ENCODE measurements around the gene COL8A2.

COL8A2 gene

DNA sequence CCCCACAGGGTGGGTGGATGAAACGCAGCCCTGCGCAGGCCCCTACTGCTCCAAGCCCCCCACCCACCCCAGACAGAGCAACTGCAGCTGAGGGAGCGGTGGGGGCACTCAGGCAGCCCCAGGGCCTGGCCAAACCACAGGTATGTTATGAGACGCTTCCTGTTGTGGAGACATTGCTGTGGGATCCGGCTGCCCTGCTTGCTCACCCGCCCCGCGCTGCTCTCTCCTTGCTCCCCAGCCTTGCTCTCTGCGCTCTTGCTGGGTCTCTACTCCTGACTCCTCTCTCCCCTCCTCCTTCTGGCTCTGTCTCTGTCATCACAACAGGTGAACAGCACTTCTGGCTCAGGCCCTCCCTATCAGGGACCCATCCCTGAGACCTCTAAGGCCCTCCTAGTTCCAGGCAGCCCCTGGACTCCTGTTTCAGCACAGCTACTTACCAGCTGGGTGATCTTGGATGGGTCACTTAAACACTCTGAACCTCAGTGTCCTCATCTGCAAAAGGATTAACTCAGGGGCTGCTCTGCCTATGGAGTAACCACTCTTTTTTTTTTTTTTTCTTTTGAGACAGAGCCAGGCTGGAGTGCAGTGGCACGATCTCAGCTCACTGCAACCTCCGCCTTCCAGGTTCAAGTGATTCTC lies 15.9 kb downstream of the COL8A2 start:
- DNase-seq: no peak

DNA sequence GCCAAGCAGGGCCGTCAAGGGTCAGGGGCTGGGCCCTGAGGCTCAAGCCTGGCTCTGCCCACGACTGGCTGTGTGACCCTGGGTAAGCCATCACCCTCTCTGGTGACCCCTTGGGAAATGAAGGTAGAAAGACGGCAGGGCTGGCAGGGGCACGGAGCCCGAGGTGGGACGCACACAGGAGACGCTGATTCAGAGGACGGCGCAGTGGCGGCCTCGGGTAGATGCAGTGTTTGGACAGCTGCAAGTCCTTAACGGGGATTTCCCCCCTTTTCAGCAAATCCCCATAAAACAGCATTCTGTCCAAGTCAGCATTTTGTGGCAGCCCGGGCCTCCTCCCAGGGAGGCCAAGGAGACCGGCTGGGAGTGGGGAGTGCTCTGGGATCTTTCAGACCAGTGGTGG lies 16.7 kb downstream of the COL8A2 start:
- no peak for DNase-seq

- DNase-seq: no peak
Measured at GRCh38 chr1:36107394-36107793, 17.6 kb downstream of the COL8A2 start.

DNA sequence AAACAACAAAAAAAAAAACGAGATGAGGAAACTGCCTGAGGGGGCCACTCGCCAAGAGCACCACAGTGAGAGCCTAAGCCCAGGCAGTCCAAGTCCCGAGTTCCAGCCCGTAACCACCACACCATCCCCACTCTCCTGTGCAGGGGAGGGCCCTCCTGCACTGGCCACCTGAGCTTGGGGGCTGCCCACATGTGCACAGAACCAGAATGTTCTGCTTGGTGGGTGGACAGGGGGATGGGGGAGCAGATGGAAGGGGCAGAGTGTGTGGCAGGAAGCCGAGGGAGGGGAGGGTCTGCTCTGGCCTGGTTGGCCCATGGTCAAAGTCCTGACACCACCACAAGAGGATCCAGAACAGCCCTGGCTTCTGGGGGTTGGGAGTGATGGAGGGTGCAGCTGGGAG lies 18.8 kb downstream of the COL8A2 start:
- no peak for DNase-seq

GRCh38 chr1:36101546-36101945 lies 23.5 kb downstream of the COL8A2 start:
- DNase-seq: no peak

DNA sequence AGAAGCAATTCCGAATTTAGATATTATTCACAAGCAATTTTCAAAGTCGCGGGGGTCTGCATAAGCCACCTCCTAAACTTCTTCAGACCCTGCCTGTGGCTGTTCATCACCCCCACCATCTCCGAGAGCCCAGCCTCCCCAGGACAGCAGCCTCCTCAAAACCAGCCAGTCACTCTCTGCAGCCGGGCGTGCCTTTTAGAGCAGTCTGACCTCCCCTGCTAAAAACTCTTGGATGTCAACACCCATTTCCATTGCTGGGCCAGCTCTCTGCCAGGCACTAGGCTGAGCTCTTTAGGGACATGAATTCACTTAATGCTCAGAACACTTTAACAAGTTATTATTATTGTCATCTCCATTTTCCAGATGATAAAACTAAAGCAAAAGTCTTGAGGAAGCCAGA lies 24.6 kb downstream of the COL8A2 start:
- no peak for DNase-seq

DNA sequence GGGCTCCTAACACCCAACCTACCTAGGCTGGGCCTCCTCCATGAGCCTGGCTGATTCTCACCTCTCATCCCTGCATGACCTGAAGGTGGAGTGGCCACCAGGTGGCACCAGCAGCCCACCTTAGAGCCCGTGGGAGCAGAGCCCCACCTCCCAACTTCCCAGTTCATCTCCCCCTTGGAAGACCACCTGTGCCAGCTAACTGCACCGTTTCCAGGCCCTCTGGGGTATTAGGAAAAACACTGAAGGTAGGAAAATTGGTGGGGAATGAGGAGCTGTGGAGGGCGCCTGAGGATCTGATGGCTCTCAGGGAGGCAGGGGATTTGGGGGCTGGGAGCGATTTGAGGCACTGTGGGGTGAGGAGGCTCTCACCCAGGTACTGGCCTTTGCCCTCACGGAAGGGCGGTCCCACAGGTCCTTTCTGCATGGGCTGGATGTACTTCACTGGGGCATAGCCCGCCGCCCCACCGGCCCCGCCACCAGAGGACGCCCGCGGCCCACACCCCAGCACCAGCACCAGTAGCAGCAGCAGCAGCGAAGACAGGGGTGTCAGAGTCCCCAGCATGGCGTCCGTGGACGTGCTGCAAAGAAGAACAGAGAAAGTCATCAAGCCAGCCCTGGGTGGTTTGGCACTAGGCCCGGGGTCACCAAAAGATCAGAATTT lies 25.2 kb downstream of the COL8A2 start:
- DNase-seq: peak; percentile 13 to 53

DNA sequence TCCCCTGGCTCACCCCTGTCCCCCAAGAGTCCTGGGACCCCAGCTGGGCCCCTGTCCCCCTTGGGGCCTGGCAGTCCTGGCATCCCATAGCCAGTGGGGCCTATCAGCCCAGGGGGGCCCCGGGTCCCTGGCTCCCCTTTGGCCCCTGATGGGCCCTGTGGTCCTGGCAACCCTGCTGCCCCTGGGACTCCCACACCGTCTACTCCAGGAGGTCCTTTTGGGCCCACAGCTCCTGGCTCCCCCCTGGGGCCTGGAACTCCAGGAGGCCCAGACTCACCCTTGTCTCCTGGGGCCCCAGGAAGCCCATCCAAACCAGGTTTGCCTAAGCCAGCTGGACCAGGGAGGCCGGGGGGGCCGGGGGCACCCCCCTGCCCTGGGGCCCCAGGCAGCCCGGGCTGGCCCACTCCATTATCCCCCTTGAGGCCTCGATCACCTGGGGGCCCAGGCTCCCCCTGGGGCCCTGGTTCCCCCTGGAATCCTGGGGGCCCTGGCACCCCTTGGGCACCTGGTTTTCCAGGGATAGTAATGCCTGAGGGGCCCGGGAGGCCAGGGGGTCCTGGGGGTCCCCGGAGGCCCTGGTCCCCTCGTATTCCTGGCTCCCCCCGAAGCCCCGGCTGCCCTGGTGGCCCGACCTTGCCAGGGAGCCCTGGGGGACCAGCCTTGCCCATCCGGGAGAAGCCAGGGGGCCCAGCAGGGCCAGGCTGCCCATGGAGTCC lies 26.2 kb downstream of the COL8A2 start:
- DNase-seq: no peak

DNA sequence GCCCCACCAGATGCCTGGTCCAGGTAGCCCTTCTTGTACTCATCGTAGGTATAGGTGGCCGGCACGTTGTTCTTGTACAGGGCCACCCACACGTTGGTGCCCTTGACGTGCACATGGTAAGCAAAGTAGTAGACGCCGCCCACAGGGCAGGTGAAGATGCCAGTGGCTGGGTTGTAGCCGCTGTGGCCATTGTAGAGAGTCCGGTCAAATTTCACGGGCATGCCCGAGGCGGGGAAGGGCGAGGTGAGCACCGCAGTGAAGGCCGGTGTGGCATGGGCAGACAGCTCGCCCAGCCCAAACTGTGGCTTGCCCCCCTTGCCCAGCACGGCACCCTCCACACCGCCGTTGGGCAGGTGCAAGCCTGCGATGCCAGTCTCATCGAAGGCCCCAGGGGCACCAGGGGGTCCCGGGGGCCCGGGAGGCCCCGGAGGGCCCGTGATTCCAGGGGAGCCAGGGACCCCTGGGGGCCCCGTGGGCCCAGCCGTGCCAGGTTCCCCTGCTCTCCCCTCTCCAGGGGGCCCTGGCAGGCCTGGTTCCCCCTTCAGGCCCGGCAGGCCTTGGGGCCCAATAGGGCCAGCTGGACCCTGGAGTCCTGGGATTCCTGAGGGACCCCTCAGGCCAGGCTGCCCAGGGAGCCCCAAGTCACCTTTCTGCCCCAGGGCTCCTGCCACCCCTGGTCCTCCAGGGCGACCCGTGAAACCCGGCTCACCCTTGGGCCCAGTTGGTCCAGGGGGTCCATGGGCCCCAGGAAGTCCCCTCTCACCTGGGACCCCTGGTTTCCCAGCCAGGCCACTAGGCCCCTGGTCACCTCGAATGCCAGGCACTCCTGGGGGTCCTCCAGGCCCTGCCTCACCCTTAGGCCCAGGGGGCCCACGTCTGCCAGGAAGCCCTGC lies 27.1 kb downstream of the COL8A2 start:
- DNase-seq: no peak

- no peak for DNase-seq
Measured at GRCh38 chr1:36096500-36097432, 28.3 kb downstream of the COL8A2 start.

GRCh38 chr1:36095760-36096405 lies 29.1 kb downstream of the COL8A2 start:
- DNase-seq: no peak

DNA sequence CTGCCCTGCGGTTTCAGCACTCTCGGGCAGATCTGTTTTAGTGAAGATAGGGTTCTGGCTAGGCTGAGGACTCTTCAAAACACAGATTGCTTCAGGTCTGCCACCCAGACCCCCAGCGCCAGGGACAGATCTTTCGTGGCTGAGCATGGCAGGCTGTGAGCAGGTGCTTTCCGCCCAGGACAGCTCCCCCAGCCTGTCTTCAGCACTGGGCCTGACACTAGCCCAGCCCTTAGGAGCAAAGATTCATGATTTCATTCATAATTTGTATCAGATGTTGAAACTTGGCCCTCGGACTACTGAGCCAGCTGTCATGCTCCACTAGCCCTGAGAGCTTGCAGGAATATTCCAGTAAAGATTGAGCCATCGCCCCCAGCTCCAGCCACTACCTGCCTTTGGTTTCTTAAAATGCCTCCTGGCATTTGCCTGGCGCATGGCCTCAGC lies 30.4 kb downstream of the COL8A2 start:
- DNase-seq: no peak

DNA sequence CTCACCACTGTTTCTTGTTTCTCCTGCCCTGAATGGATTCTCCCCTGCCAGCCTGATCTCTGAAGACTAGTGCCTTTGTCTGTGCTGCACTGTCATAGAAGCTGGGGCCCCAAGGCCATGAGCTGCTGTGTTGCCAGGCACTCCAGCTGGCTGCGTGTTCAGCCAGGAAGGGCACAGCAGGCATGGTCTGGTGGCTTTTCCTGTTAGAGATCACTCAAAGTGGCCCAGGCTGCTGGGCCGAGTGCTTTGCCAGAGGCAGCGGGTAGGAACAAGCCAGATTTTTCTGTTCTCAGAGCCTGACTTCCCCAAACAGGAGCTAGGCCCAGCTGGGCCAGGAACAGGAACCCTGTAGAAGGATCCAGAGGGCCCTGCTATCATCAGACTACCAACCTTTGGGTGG lies 31.1 kb downstream of the COL8A2 start:
- DNase-seq: peak; percentile 82 to 90

GRCh38 chr1:36093226-36093625 lies 31.8 kb downstream of the COL8A2 start:
- no peak for DNase-seq

- no peak for DNase-seq
Measured at GRCh38 chr1:36092798-36093185, 32.2 kb downstream of the COL8A2 start.

GRCh38 chr1:36092166-36092797 lies 32.7 kb downstream of the COL8A2 start:
- no peak for DNase-seq

DNA sequence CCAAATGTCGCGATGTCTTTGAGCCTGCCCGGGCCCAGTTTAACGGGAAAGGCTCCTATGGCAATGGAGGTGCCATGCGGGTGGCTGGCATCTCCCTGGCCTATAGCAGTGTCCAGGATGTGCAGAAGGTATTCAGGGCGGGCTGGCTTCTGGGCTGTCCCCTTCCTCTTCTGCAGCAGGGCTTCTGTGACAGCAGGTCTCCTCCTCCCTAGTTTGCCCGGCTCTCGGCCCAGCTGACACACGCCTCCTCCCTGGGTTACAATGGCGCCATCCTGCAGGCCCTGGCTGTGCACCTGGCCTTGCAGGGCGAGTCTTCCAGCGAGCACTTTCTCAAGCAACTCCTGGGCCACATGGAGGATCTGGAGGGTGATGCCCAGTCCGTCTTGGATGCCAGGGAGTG lies 33.3 kb downstream of the COL8A2 start:
- DNase-seq: no peak

DNA sequence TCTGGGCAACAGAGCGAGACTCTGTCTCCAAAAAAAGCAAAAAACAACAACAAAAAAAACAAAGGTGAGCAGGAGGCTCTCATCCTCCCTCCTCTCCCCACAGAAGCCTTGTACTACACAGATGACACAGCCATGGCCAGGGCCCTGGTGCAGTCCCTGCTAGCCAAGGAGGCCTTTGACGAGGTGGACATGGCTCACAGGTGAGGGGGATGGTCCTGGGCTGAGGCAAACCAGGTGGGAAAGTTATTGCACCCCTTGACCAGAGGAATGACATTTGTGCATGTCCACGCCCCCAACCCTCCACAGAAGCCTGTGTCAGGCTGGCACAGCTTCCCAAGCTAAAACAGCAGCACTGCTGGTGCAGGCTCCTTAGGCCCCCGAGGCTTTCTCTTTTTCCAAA lies 33.9 kb downstream of the COL8A2 start:
- DNase-seq: no peak

DNA sequence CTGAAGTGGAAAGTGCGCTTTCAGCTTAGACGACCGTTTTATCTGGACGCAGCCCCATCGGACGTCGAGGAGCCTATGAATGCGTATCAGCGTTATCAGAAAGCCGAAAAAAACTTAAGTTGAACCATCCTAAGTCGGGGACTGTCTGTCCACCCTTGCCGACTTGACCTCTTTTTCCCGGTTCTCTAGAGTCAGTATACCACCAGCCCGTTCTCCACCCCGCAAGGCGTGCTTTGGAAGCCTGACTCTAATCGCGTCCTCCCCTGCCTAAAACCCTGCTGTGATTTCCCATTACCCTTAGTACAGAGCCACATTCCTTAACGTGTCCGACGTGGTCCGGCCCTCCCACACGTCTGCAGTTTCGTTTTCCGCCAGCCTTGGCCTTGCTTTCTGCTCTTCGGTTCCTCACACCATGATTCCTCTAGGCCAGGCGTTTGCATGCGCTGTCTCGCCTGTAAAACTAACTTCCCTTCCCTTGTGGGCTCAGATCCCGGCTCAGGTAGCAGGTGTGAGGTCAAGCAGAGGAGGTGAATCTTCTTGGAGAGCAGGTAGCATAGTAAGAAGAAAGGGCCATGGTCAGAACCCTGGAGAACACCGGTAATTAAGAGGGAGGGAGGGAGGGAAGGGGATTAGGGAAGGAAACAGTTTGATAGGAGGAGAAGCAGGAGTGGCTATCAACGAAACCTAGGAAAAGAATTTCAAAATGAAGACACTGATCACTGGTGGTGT lies 35.5 kb downstream of the COL8A2 start:
- DNase-seq: no peak

All from hippocampal formation (tissue), 2 donors.